Colonic mucosa (tissue), 4 donors: Measurements from ENCODE around the gene ANKS1B. TPM values are rescaled to one million over a fixed set of nuclear protein-coding genes. Genes with fewer than 3 reads are reported as not detected.
A peak's percentile ranks its signal among the peaks of the same experiment; 100 is the strongest.

Experiments used
- DNase-seq: peaks from one replicate; pipeline ENCODE4 v3.0.0-alpha.2; 2020
- H3K27ac ChIP-seq: fragments of 200-600 bp; one replicate; pipeline ENCODE4 v1.8.0; 2021
- H3K27me3 ChIP-seq: fragments of 200-600 bp; one replicate; pipeline ENCODE4 v1.8.0; 2021
- H3K36me3 ChIP-seq: fragments of 200-600 bp; one replicate; pipeline ENCODE4 v1.8.0; 2021
- H3K4me1 ChIP-seq: fragments of 200-600 bp; one replicate; pipeline ENCODE4 v1.8.0; 2021; ENCODE audit warnings: mild to moderate bottlenecking
- H3K4me3 ChIP-seq: fragments of 200-600 bp; one replicate; pipeline ENCODE4 v1.8.0; 2021
- H3K9ac ChIP-seq, 2 donors: one replicate each; pipeline ENCODE4 v1.7.0; 2013; ENCODE audit warnings: control low read depth in 2 of 2, low read depth in 2 of 2, low read length in 2 of 2
- H3K9me3 ChIP-seq: fragments of 200-600 bp; one replicate; pipeline ENCODE4 v1.8.0; 2021
- intact Hi-C: fragments of 100-400 bp; cut with DNase I; formaldehyde crosslinking; loops from one replicate; pipeline ENCODE4 v1.14.1; 2022
- total RNA-seq, 2 donors: library from RNA; stranded (reverse); fragmentation: NEBNext Ultra II Directional in 1 of 2; extraction: Animal tissue kit (Norgen Biotek cat#: 25700) in 1 of 2; gene quantifications; one replicate each; pipeline ENCODE4 v1.2.1, GENCODE V29; 2021
- TF ChIP-seq, protein P1 (sequence below): fragments of 200-600 bp; IDR thresholded peaks from one replicate; pipeline ENCODE4 v1.8.0; 2022; ENCODE audit warnings: antibody characterized with exemption, mild to moderate bottlenecking
- donor health status: healthy.
- donor health status: DM: no; HTN: no; CAD: no.
- donor health status: DM: no; HTN: no; CAD: no.

The ANKS1B gene
- total RNA-seq, 2 donors from 2014 or later, result 1.7 to 3.3 TPM

DNA sequence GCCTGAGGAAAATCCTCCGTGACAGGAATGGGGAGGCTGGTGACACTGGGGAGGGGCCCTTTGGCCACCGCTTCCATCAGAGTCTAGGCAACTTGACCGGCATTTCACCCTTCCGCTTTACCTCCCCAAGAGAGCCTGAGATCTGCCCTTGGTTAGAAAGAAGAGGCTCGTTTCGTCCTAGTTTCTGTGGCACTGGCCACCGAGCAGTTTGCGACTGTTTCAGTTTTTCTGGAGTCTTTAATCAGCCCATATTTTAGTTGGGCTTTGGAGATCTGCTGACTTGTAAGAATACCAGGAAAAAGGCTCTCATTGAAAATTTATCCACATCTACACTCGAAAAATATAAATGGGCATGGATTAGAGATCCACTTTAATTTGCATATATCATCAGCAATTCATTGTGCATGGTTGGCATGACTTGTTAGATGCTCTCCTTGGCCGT lies 414 bp upstream of the ANKS1B start:
- H3K9me3 ChIP-seq, result no peaks in the 10 kb centered on the region
- peaks cover 12% of the 10 kb centered on the region for H3K27me3 ChIP-seq
- peak overlapping the region in 1 of 2 donors; percentile 10 for H3K9ac ChIP-seq
- intact Hi-C loops, result no loop called here
- H3K4me3 ChIP-seq, result peak overlapping the region; percentile 40
- DNase-seq, result no peak
- TF ChIP-seq, protein P1, sequence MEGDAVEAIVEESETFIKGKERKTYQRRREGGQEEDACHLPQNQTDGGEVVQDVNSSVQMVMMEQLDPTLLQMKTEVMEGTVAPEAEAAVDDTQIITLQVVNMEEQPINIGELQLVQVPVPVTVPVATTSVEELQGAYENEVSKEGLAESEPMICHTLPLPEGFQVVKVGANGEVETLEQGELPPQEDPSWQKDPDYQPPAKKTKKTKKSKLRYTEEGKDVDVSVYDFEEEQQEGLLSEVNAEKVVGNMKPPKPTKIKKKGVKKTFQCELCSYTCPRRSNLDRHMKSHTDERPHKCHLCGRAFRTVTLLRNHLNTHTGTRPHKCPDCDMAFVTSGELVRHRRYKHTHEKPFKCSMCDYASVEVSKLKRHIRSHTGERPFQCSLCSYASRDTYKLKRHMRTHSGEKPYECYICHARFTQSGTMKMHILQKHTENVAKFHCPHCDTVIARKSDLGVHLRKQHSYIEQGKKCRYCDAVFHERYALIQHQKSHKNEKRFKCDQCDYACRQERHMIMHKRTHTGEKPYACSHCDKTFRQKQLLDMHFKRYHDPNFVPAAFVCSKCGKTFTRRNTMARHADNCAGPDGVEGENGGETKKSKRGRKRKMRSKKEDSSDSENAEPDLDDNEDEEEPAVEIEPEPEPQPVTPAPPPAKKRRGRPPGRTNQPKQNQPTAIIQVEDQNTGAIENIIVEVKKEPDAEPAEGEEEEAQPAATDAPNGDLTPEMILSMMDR, result no peak
- H3K27ac ChIP-seq, result no peak overlapping the region
- H3K4me1 ChIP-seq, result no peaks in the 10 kb centered on the region
- no peaks in the 10 kb centered on the region for H3K36me3 ChIP-seq

DNA sequence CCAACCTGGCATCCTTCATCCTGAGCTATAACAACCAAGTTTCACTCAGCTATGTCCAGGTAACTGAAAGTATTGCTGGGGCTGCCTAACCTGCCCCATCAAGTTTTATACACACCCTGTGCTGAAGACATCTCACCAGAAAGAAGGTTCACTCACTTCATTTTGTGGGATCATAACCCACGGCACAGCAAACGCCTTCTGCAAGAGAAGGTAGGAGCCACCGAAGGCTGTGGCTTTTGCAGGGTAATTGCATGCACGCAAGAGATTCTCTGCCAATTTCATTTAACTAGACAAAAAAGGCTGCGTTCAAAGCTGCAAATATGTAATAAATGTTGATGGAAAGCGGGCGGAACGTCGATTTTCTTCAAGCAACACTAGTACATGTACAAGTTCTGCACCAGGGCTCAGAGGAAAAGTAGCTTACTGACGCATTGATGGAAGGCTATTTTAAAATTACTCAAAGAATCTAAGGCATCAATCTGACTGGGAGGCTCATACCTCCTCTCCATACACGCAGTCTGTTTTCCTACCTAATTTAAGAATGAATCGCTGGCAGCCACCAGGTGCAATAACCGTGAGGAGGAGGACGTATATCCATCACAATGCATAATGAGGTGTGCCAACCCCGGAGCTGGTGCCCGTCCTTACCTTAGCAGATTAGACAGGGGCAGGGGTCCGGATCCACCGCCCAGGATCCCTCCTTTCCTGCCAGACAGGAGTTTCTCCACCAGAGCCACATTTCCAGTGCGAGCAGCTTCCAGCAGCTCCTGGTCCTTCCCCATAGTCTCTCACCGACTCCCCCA lies 1.1 kb downstream of the ANKS1B start:
- Histone ChIP-seq H3K27me3 (peaks cover 12% of the 10 kb centered on the region), H3K27ac (no peak overlapping the region), H3K4me3 (peak overlapping the region; percentile 31), H3K9ac (no peak overlapping the region), H3K36me3 (no peaks in the 10 kb centered on the region), H3K4me1 (no peaks in the 10 kb centered on the region), H3K9me3 (no peaks in the 10 kb centered on the region)
- intact Hi-C loops, result no loop called here
- no peak for DNase-seq
- TF ChIP-seq, protein P1, result no peak

DNA sequence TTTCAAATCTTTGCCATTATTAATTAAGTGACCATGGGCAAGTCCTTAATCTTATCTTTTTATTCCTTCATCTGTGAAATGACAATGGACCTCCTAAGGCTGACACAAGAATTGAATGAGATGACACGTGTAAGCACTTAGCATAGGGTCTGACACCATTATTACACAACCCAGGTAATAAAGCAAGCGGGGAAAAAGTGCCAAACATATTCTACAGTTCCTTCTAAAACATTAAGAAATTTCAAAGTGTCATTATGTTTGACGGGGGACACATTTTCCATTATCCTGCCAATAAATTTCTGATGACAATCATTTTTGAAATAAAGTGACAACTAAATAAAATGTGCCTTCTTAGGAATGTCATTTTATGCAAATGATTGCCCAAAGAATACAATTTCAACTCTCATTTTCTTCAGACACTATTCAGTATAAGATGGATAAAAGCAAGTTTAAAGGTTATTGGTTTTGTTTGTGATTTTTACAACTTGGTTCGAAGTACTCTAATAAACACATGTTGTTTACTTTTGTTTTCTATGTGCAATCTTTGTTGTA lies 3.0 kb downstream of the ANKS1B start:
- Histone ChIP-seq H3K27ac (no peak overlapping the region), H3K9ac (no peak overlapping the region), H3K4me1 (no peaks in the 10 kb centered on the region), H3K36me3 (no peaks in the 10 kb centered on the region), H3K9me3 (no peaks in the 10 kb centered on the region), H3K27me3 (peaks cover 12% of the 10 kb centered on the region), H3K4me3 (no peak overlapping the region)
- DNase-seq, result no peak
- TF ChIP-seq, protein P1, result no peak
- intact Hi-C loops, result no loop called here

DNA sequence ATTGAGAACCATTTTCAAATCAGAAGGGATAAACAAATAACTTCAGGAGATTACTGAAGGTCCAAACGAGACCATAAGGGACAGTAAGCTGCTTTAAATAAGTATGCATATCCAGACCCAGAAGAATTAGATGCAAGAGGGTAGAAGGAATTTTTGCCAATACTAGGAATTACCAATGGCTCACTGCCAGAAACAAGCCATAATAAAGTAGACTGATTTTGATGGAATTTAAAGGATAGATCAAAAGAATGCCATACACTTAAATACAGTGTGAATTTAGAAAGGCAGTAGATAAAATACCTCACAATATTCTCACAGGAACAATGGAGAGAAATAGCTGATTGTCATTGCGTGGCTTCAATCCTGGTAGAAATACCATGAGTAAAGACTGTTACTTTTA lies 5.3 kb downstream of the ANKS1B start:
- Histone ChIP-seq H3K27ac (no peak overlapping the region), H3K36me3 (no peaks in the 10 kb centered on the region), H3K4me1 (no peaks in the 10 kb centered on the region), H3K4me3 (no peak overlapping the region), H3K27me3 (peaks cover 12% of the 10 kb centered on the region), H3K9ac (no peak overlapping the region), H3K9me3 (no peaks in the 10 kb centered on the region)
- no peak for DNase-seq
- TF ChIP-seq, protein P1, result no peak
- intact Hi-C loops, result no loop called here

DNA sequence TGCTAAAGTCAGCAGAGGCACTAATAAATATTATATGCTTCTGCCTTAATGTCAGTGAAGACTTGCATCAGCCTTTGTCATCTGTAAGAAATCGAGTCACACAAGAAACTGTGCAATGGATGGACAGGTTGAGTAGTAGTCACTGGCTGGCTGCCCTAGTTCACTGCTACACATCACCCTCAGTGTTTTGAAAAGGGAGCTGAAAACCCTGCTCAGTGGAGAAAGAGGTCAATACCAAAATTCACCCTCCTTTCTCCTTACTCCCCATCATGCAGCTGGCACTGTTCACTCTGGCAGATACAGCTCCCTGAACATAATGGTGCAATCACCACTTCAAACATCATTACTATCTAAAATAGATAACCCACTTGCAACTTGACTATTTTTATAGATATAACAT lies 6.6 kb downstream of the ANKS1B start:
- TF ChIP-seq, protein P1, result no peak
- H3K4me3 ChIP-seq, result no peak overlapping the region
- no peak for DNase-seq
- H3K27ac ChIP-seq, result no peak overlapping the region
- H3K9me3 ChIP-seq, result no peaks in the 10 kb centered on the region
- H3K27me3 ChIP-seq, result no peaks in the 10 kb centered on the region
- no peaks in the 10 kb centered on the region for H3K4me1 ChIP-seq
- H3K9ac ChIP-seq, result no peak overlapping the region
- no peaks in the 10 kb centered on the region for H3K36me3 ChIP-seq
- intact Hi-C loops, result no loop called here
